Colon (tissue), 2 donors: ENCODE results near the gene ATAD3A.
"Not testable (repeated sequence)": the region's sequence is repeated elsewhere in the genome, so short reads cannot be mapped to it uniquely, and the experiment has no call there.

Source experiments
- FAIRE-seq: peaks from 2 replicates; lab custom pipeline; 2012; peaks lifted over from hg19 to GRCh38; lab: Jason Lieb, UNC
- donor health status: control.
- donor health status: control.

The ATAD3A gene

DNA sequence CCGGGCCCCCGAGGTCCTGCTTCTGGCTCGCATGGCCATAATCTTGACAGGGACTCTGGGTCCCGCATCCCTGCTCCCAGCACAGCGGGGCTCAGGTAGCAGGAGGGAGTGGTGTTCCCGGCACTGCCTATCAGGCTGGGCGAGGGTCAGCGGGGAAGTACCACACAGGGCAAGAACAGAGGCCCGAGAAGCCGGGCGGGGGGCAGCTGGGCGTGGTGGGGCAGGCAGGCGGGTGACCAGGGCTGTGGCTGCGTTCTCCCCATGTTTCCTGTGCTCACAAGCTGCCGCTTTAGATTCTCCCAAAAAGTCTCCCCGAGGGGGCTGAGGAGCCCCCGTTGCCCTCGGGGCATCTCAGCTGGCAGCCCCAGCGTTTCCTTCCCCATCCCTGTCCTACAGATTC is 22.1 kb upstream of the ATAD3A start:
- no peak for FAIRE-seq

DNA sequence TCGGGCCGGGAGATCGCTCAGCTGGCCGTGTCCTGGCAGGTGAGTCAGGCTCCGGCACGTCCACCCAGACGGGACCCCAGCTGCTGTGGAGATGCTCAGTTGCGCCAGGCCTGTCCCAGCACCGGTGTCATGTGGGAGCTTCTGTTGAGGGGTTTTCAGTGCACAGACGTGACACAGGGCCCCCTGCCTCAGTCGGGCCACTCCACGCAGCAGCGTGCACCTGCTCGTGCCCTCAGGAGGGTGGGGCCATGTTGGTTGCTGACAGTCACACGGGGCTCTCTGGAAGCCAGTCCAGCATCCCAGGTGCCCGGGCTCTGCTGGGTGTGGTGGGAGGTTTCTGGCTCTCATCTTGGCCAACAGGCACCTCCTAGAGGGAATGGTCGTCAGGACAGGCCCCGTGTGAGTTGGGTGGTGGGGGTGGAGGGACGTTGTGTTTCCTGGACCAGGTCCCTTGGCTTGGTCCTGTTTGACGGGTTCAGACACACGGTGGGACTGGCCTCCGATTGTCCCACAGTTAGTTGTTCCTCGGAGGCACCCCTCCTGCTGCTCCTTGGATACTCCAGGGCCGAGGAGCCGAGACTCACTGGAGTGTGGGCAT is 21.2 kb upstream of the ATAD3A start:
- no peak for FAIRE-seq

- no peak for FAIRE-seq
These were observed 20.4 kb upstream of the ATAD3A start for GRCh38 chr1:1491601-1492000.

GRCh38 chr1:1494311-1494710 is 17.7 kb upstream of the ATAD3A start:
- not testable (repeated sequence) for FAIRE-seq

GRCh38 chr1:1495461-1495975 is 16.4 kb upstream of the ATAD3A start:
- not testable (repeated sequence) for FAIRE-seq

DNA sequence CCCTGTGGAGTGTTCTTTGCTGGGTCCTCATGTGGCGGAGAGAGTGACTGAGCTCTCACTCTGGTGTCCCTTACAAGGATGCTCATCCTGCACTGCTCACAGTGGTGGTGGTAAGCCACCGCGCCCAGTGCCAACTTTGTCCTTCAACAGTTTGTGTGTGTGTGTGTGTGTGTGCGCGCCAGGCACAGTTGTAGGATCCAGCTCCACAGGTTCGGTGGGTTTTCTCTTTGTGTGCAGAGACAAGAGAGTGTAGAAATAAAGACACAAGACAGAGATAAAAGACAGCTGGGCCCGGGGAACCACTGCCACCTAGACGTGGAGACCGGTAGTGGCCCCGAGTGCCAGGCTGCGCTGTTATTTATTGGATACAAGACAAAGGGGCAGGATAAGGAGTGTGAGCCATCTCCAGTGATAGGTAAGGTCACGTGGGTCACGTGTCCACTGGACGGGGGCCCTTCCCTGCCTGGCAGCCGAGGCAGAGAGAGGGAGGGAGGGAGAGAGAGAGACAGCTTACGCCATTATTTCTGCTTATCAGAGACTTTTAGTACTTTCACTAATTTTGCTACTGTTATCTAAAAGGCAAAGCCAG is 7.1 kb upstream of the ATAD3A start:
- not testable (repeated sequence) for FAIRE-seq

DNA sequence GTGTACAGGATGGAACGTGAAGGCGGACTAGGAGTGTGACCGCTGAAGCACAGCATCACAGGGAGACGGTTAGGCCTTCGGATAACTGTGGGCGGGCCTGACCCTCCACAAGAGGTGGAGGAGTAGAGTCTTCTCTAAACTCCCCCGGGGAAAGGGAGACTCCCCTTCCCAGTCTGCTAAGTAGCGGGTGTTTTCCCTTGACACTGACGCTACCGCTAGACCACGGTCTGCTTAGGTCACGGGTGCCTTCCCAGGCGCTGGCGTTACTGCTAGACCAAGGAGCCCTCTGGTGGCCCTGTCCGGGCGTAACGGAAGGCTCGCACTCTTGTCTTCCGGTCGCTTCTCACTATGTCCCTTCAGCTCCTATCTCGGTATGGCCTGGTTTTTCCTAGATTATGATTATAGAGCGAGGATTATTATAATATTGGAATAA is 6.6 kb upstream of the ATAD3A start:
- not testable (repeated sequence) for FAIRE-seq

DNA sequence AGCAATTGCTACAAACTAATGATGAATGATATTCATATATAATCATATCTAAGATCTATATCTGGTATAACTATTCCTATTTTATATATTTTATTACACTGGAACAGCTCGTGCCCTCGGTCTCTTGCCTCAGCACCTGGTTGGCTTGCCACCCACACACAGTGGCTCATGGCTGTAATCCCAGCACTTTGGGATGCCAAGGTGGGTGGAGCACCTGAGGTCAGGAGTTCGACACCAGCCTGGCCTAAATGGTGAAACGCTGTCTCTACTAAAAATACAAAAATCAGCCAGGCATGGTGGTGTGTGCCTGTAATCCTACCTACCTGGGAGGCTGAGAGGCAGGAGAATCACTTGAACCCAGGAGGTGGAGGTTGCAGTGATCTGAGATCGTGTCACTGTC is 6.2 kb upstream of the ATAD3A start:
- FAIRE-seq: not testable (repeated sequence)

DNA sequence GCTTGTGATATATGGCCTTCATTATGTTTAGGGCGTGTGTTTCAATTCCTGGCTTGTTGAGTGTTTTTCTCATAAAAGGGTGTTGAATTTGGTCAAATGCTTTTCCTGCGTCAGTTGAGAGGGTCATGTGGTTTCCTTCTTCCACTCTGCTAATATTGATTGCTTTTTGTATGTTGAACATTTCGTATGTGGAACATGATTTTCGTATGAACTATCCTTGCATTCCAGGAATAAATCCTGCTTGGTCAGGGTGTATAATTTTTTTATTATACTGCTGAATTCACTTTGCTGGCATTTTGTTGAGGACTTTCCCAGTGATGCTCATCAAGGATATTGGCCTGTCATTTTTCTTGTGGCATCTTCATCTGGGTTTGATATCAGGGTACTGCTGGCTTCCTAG is 4.7 kb upstream of the ATAD3A start:
- FAIRE-seq: no peak

- not testable (repeated sequence) for FAIRE-seq
These were observed 3.0 kb upstream of the ATAD3A start for GRCh38 chr1:1508775-1509464.

- FAIRE-seq: not testable (repeated sequence)
These were observed 2.5 kb upstream of the ATAD3A start for GRCh38 chr1:1509465-1509850.

- FAIRE-seq: no peak
These were observed 940 bp upstream of the ATAD3A start for GRCh38 chr1:1510912-1511532.

GRCh38 chr1:1512425-1512824 is 463 bp downstream of the ATAD3A start:
- FAIRE-seq: not testable (repeated sequence)

GRCh38 chr1:1513675-1514074 is 1.7 kb downstream of the ATAD3A start:
- FAIRE-seq: not testable (repeated sequence)

DNA sequence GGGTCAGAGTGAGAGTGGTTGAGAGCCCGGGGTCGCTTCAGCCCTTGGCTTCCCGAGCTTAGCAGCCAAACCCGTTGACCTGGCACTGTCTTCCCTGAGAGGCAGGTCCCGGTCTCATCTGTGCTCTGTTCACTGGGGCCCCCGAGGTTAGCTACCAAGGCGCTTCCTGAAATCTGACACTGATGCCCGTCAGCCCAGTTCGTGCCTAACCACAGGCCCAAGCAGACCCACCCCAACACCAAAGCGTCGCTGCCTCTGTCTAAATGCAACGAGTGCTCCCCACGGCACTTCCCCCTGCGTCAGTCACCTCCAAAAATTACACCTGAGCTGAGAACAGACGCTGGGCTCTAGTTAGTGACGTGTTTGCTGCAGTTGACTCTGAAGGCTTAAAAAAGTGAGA is 2.4 kb downstream of the ATAD3A start:
- not testable (repeated sequence) for FAIRE-seq

GRCh38 chr1:1516923-1517322 is 5.0 kb downstream of the ATAD3A start:
- FAIRE-seq: not testable (repeated sequence)

DNA sequence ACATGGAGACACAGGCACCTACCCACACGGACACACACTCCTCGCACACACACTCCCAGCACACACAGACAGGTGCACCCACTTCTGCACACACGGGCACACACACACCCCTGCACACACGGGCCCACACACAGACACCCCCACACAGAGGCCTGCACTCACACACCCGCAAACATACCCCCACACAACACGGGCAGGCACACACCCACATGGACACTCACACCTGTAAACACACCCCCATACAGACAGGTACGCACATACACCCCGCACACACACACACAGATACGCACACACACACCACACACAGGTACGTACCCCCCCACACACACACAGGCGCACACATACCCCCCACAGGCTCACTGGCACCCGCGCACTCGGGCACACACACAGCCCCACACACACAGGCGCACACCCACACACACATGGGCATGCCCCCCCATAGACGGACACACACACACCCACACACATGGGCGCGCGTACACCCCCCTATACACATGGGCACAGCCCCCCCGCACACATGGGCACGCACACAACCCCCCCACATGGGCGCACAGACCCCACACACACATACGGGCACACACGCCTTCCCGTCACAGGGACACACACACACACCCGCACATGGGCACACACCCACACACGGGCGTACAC is 6.1 kb downstream of the ATAD3A start:
- no peak for FAIRE-seq

GRCh38 chr1:1518621-1519007 is 6.7 kb downstream of the ATAD3A start:
- not testable (repeated sequence) for FAIRE-seq

- not testable (repeated sequence) for FAIRE-seq
These were observed 8.0 kb downstream of the ATAD3A start for GRCh38 chr1:1519805-1520505.

- FAIRE-seq: no peak
These were observed 9.4 kb downstream of the ATAD3A start for GRCh38 chr1:1521331-1521730.

DNA sequence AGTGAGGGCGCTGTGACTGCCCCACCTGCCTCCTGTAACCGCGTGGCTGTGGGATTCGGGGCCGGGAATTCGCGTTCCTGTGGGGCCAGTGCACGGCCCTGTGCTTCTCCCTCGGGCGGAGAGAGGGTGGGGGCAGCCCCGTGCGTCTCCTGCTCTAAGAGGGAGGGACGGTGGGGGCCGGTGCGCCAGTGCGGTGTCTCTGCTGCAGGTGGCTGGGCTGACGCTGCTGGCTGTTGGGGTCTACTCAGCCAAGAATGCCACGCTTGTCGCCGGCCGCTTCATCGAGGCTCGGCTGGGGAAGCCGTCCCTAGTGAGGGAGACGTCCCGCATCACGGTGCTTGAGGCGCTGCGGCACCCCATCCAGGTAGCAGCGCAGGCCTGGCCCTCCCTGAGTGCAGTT is 10.6 kb downstream of the ATAD3A start:
- not testable (repeated sequence) for FAIRE-seq

DNA sequence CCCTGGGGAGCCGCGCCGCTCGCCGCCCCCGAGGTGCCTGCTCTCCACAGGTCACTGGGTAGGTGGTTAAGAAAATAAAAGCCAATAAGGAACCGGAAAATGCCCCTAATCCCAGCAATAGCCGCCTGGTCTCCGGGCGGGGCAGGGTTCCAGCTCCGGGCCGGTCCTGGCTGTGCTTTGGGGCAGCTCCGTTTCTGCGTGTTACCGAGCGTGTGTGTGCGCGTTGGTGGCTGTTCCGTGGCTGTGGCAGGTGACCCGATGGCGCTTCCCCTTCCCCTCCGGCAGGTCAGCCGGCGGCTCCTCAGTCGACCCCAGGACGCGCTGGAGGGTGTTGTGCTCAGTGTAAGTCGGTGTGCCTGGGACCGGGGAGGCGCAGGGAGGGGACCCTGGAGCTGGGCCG is 11.3 kb downstream of the ATAD3A start:
- FAIRE-seq: not testable (repeated sequence)
